Measurements from ENCODE around the gene WIPF3. TPM values are rescaled to one million over a fixed set of nuclear protein-coding genes. Genes with fewer than 3 reads are reported as not detected.

The WIPF3 gene
- total and polyA plus RNA-seq, 8 donors, result 1.2 to 11.2 (median 4.0) TPM; not detected in 1

DNA sequence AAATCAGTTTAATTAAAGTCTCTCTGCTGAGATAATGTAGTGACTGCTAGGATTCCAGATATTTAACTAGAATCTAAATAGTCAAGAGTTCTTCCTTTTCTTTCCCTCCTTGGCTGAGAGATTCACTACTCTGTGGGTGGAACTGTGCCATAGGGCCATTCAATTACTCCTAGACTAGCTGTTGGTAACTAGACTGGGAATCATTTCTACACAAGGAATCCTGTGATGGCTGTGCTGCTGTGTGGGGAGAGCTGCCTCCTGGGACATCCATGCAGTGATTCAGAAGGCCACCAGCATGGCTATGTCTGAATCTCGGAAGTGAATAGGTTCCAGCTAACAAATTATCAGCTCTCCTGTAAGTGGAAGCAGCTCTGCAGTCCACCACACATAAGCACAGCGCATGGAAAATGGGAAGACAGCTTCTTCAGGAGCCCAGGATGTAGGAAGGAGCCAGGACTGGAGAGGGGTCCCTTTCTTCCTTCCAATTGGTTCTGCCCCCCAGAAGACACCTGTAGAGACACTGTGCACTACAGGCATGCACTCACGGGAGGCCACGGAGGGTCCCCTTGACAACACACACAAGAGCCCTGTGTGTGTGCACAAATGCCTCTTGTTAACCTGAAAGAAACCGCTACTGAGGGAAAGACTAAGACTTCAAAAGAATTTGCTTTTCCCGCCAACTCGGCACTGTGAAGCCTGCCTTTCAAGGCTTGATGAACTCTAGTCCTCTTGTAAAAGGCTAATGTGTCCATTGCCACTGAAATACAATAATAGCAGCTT lies 116.8 kb downstream of the WIPF3 start:
- WGBS, 5 donors, result 60 to 93% (median 75%) methylated on average over 6 to 7 of the region's 7 CpGs
- Histone ChIP-seq H3K4me3 (no peak overlapping the region), H3K27ac (no peak overlapping the region), H3K4me1 (peaks cover 0 to 4% (median 0%) of the 10 kb centered on the region in 4 donors), H3K9me3 (no peaks in the 10 kb centered on the region), H3K36me3 (peaks cover 9 to 53% (median 48%) of the 10 kb centered on the region in 4 donors), H3K27me3 (no peaks in the 10 kb centered on the region)
- TF ChIP-seq, protein P1, sequence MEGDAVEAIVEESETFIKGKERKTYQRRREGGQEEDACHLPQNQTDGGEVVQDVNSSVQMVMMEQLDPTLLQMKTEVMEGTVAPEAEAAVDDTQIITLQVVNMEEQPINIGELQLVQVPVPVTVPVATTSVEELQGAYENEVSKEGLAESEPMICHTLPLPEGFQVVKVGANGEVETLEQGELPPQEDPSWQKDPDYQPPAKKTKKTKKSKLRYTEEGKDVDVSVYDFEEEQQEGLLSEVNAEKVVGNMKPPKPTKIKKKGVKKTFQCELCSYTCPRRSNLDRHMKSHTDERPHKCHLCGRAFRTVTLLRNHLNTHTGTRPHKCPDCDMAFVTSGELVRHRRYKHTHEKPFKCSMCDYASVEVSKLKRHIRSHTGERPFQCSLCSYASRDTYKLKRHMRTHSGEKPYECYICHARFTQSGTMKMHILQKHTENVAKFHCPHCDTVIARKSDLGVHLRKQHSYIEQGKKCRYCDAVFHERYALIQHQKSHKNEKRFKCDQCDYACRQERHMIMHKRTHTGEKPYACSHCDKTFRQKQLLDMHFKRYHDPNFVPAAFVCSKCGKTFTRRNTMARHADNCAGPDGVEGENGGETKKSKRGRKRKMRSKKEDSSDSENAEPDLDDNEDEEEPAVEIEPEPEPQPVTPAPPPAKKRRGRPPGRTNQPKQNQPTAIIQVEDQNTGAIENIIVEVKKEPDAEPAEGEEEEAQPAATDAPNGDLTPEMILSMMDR (IDR thresholded peaks at IDR 0.05), result no peak
- no peak for DNase-seq
- intact Hi-C loops (cut with DNase I; ENCODE audit: low total_unique reads), result no loop called here

DNA sequence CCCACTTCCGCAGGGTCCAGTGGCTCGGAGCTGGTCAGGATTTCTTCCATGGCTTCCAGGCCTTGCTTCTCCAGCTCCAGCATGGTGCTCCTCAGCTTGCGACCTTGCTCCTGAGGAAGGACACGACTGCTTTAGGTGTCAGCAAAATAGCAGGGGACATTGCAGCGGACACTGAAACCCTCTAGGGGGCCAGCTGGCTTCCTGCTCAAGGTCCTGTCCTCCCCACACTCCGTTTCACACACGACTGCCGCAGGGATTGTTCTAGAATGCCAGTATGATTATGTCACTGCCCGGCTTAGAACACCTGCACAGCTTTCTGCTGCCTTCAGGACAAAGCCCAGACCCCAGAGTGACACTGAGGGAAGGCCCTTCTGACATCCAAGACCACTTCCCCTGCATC lies 117.7 kb downstream of the WIPF3 start:
- peaks cover 9 to 59% (median 47%) of the 10 kb centered on the region in 4 donors for H3K36me3 ChIP-seq
- TF ChIP-seq POLR2AphosphoS5 (IDR thresholded peaks at IDR 0.05) (no peak), EP300 (IDR thresholded peaks at IDR 0.05) (no peak), POLR2A (IDR thresholded peaks at IDR 0.05) (no peak)
- TF ChIP-seq, protein P1 (IDR thresholded peaks at IDR 0.05), result no peak
- no peaks in the 10 kb centered on the region for H3K27me3 ChIP-seq
- no peak for DNase-seq
- no peaks in the 10 kb centered on the region for H3K9me3 ChIP-seq
- peaks cover 0 to 4% (median 0%) of the 10 kb centered on the region in 4 donors for H3K4me1 ChIP-seq
- 70 to 87% (median 82%) methylated on average over 5 to 9 of the region's 9 CpGs for whole genome bisulfite sequencing, 5 donors
- intact Hi-C loops (cut with DNase I; ENCODE audit: low total_unique reads), result no loop called here
- H3K27ac ChIP-seq, result no peak overlapping the region
- H3K4me3 ChIP-seq, result no peak overlapping the region

DNA sequence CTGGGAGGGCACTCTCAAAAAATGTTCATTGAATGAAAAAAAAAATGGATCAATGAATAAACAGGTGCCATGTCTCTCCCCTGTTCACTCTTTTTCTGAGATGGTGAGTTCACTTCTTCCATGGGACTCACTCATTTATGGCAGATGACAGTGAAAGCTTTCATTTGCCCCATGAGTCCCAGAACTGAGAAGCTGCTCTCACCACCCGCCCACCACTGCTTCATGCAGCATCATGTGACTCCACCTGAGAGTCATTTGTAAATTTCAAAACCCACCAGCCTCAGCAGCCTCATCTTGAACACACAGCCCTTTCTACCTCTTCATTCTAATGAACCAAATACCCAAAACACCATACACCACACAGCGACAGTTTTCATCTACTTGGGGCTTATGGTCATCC lies 118.4 kb downstream of the WIPF3 start:
- H3K27me3 ChIP-seq, result no peaks in the 10 kb centered on the region
- no peak overlapping the region for H3K4me3 ChIP-seq
- H3K36me3 ChIP-seq, result peaks cover 9 to 65% (median 47%) of the 10 kb centered on the region in 4 donors
- H3K4me1 ChIP-seq, result peaks cover 0 to 4% (median 0%) of the 10 kb centered on the region in 4 donors
- intact Hi-C loops (cut with DNase I; ENCODE audit: low total_unique reads), result no loop called here
- no peak overlapping the region for H3K27ac ChIP-seq
- TF ChIP-seq EP300 (IDR thresholded peaks at IDR 0.05), result no peak
- no peak for TF ChIP-seq POLR2AphosphoS5 (IDR thresholded peaks at IDR 0.05)
- TF ChIP-seq, protein P1 (IDR thresholded peaks at IDR 0.05), result no peak
- no peak for TF ChIP-seq POLR2A (IDR thresholded peaks at IDR 0.05)
- no peaks in the 10 kb centered on the region for H3K9me3 ChIP-seq
- no peak for DNase-seq
- WGBS, 5 donors, result 82 to 97% (median 95%) methylated on average over 2 of the region's 2 CpGs

DNA sequence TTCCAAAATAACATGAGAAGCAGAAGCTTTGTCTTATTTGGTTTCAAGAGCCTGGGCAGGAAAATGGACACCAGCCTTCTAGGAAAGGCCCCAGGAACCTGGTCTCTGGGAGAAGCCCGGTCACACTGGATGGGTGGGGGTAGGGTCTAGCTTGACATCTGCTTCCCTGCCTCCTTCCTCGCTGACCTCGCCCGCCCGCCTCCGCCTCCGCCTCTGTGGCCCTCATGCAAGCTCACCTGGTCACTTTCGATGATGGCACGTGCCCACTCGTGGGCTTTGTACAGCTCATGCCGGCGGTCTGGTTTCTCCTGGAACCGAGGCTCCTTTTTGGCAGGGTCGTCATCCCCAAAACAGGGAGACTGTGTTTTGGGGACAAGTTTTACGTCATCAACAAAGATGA lies 119.9 kb downstream of the WIPF3 start:
- Histone ChIP-seq H3K4me1 (peaks cover 0 to 2% (median 0%) of the 10 kb centered on the region in 4 donors), H3K36me3 (peaks cover 7 to 74% (median 54%) of the 10 kb centered on the region in 4 donors), H3K9me3 (no peaks in the 10 kb centered on the region), H3K27me3 (no peaks in the 10 kb centered on the region), H3K4me3 (no peak overlapping the region), H3K27ac (no peak overlapping the region)
- WGBS, 5 donors, result 90 to 97% (median 94%) methylated on average over 15 of the region's 15 CpGs
- intact Hi-C loops (cut with DNase I; ENCODE audit: low total_unique reads), result no loop called here
- DNase-seq, result no peak
- TF ChIP-seq EP300 (IDR thresholded peaks at IDR 0.05) (no peak), POLR2AphosphoS5 (IDR thresholded peaks at IDR 0.05) (no peak), POLR2A (IDR thresholded peaks at IDR 0.05) (no peak)
- TF ChIP-seq, protein P1 (IDR thresholded peaks at IDR 0.05), result no peak

Measured in stomach (tissue), 9 donors.